H1 (cell line): Measurements from ENCODE around the gene CMKLR1. TPM values are rescaled to one million over a fixed set of nuclear protein-coding genes. Genes with fewer than 3 reads are reported as not detected.
A peak's percentile ranks its signal among the peaks of the same experiment; 100 is the strongest.

Experiments used
- CTCF ChIA-PET: fragments of 300-600 bp; sonication (Branson Sonifier 250); formaldehyde crosslinking; loops from one replicate; lab custom pipeline; 2021; ENCODE audit not compliant: partially characterized antibody; lab: Charles Lee
- POLR2A ChIA-PET: fragments of 300-600 bp; sonication (Branson Sonifier 250); formaldehyde crosslinking; loops from one replicate; lab custom pipeline; 2021; ENCODE audit warnings: inconsistent platforms; ENCODE audit not compliant: partially characterized antibody; lab: Charles Lee
- DNase-seq, 2 experiments: peaks; one replicate each; pipeline versions ENCODE4 v3.0.0 to v3.0.0-alpha.2; 2010 to 2022; ENCODE audit warnings: low spot score in 2 of 2, low read depth in 1 of 2, mixed read lengths in 1 of 2
- FAIRE-seq: peaks from 2 replicates; lab custom pipeline; 2011; peaks lifted over from hg19 to GRCh38; lab: Jason Lieb, UNC
- H2AFZ ChIP-seq: 2 replicates; pipeline ENCODE4 v1.8.1; 2012; ENCODE audit warnings: low read length, inconsistent platforms
- H2AK5ac ChIP-seq: 2 replicates; pipeline ENCODE4 v1.6.1; 2013; ENCODE audit warnings: low read depth, low read length
- H2BK120ac ChIP-seq: replicated peaks from 2 replicates; pipeline ENCODE3; 2013; ENCODE audit warnings: low read depth, low read length, inconsistent platforms
- H2BK12ac ChIP-seq: 2 replicates; pipeline ENCODE4 v1.6.1; 2013; ENCODE audit warnings: low read depth, low read length
- H2BK15ac ChIP-seq: 2 replicates; pipeline ENCODE4 v1.6.1; 2013; ENCODE audit warnings: low read length
- H2BK20ac ChIP-seq: 2 replicates; pipeline ENCODE4 v1.6.1; 2013; ENCODE audit warnings: low read length
- H2BK5ac ChIP-seq: 2 replicates; pipeline ENCODE4 v1.6.1; 2013; ENCODE audit warnings: low read depth, low read length
- H3K14ac ChIP-seq: 2 replicates; pipeline ENCODE4 v1.6.1; 2013; ENCODE audit warnings: inconsistent platforms; ENCODE audit not compliant: insufficient read length
- H3K18ac ChIP-seq: 2 replicates; pipeline ENCODE4 v1.6.1; 2013; ENCODE audit warnings: low read length; ENCODE audit errors: extremely low read depth
- H3K23ac ChIP-seq: 2 replicates; pipeline ENCODE4 v1.6.1; 2013; ENCODE audit warnings: inconsistent platforms; ENCODE audit not compliant: insufficient read length
- H3K23me2 ChIP-seq: 2 replicates; pipeline ENCODE4 v1.6.1; 2013; ENCODE audit warnings: low read depth, low read length
- H3K27ac ChIP-seq: 2 replicates; pipeline ENCODE4 v1.6.1; 2011; ENCODE audit warnings: low read depth, low read length, inconsistent platforms
- H3K27me3 ChIP-seq, 4 experiments: replicated peaks in 1 of 4; 1 replicate in 1 of 4; 2 replicates in 3 of 4; pipeline versions ENCODE4 v1.6.1 to v1.8.1; 2011 to 2013; ENCODE audit warnings: low read length in 3 of 4, mild to moderate bottlenecking in 3 of 4, inconsistent platforms in 2 of 4, mixed read lengths in 2 of 4, moderate library complexity in 1 of 4; ENCODE audit not compliant: control insufficient read depth in 3 of 4, insufficient read depth in 3 of 4; ENCODE audit errors: extremely low read depth in 1 of 4
- H3K36me3 ChIP-seq, 4 experiments: 2 replicates each; pipeline versions ENCODE4 v1.6.1 to v1.8.1; 2011 to 2013; ENCODE audit warnings: mild to moderate bottlenecking in 4 of 4, low read length in 3 of 4, moderate library complexity in 2 of 4, control low read depth in 1 of 4, inconsistent platforms in 1 of 4; ENCODE audit not compliant: insufficient read depth in 4 of 4, control insufficient read depth in 2 of 4
- H3K4ac ChIP-seq: replicated peaks from 2 replicates; pipeline ENCODE3; 2013; ENCODE audit warnings: low read length, low read depth, mixed read lengths, inconsistent platforms; ENCODE audit not compliant: insufficient read length
- H3K4me1 ChIP-seq, 4 experiments: replicated peaks in 1 of 4; 1 replicate in 1 of 4; 2 replicates in 3 of 4; pipeline versions ENCODE4 v1.6.1 to v1.8.1; 2011 to 2013; ENCODE audit warnings: low read length in 3 of 4, inconsistent platforms in 2 of 4, mixed read lengths in 1 of 4; ENCODE audit not compliant: insufficient read depth in 4 of 4, control insufficient read depth in 3 of 4
- H3K4me2 ChIP-seq, 2 experiments: 2 replicates each; pipeline versions ENCODE4 v1.6.1 to v1.8.1; 2011 to 2013; ENCODE audit warnings: low read depth in 2 of 2, low read length in 2 of 2, control low read depth in 1 of 2, inconsistent platforms in 1 of 2, mild to moderate bottlenecking in 1 of 2; ENCODE audit not compliant: insufficient read depth in 1 of 2
- H3K4me3 ChIP-seq, 4 experiments: fragments of 200-600, 300-600 bp in 1 of 4; sonication (generic), shearing (Covaris generic), sonication (Bioruptor Twin) in 1 of 4; 2 replicates each; pipeline versions ENCODE4 v1.5.1 to v1.8.1; 2011 to 2016; ENCODE audit warnings: low read length in 4 of 4, low read depth in 3 of 4, control low read depth in 2 of 4, inconsistent platforms in 2 of 4, mild to moderate bottlenecking in 2 of 4, mixed read lengths in 1 of 4, moderate library complexity in 1 of 4; ENCODE audit not compliant: insufficient read depth in 2 of 4; ENCODE audit errors: extremely low read depth in 1 of 4
- H3K56ac ChIP-seq: replicated peaks from 2 replicates; pipeline ENCODE3; 2013; ENCODE audit warnings: low read depth, mild to moderate bottlenecking, mixed read lengths, low read length, inconsistent platforms; ENCODE audit not compliant: insufficient read length
- H3K79me1 ChIP-seq: 2 replicates; pipeline ENCODE4 v1.6.1; 2013; ENCODE audit warnings: low read depth, low read length, control low read depth
- H3K79me2 ChIP-seq, 2 experiments: 2 replicates each; pipeline versions ENCODE4 v1.6.1 to v1.8.1; 2012 to 2013; ENCODE audit warnings: low read length in 2 of 2, mild to moderate bottlenecking in 2 of 2, inconsistent platforms in 1 of 2; ENCODE audit not compliant: insufficient read depth in 2 of 2, control insufficient read depth in 1 of 2
- H3K9ac ChIP-seq, 4 experiments: replicated peaks in 1 of 4; 1 replicate in 1 of 4; 2 replicates in 3 of 4; pipeline versions ENCODE4 v1.6.1 to v1.8.1; 2011 to 2013; ENCODE audit warnings: low read depth in 3 of 4, low read length in 3 of 4, control low read depth in 2 of 4, mild to moderate bottlenecking in 2 of 4, moderate library complexity in 2 of 4, inconsistent platforms in 1 of 4; ENCODE audit errors: extremely low read depth in 1 of 4
- H3K9me3 ChIP-seq, 2 experiments: 2 replicates each; pipeline versions ENCODE4 v1.6.1 to v1.8.1; 2012 to 2013; ENCODE audit warnings: mild to moderate bottlenecking in 2 of 2, moderate library complexity in 2 of 2, control low read depth in 1 of 2, inconsistent platforms in 1 of 2, low read depth in 1 of 2, low read length in 1 of 2, mixed read lengths in 1 of 2; ENCODE audit not compliant: insufficient read depth in 2 of 2
- H4K20me1 ChIP-seq, 2 experiments: replicated peaks in 1 of 2; 2 replicates each; pipeline versions ENCODE3 to v1.8.1; 2011 to 2013; ENCODE audit warnings: inconsistent platforms in 2 of 2, low read length in 2 of 2, mild to moderate bottlenecking in 1 of 2; ENCODE audit not compliant: insufficient read depth in 2 of 2, control insufficient read depth in 1 of 2
- H4K5ac ChIP-seq: 2 replicates; pipeline ENCODE4 v1.6.1; 2013; ENCODE audit warnings: low read length, low read depth, mixed read lengths, inconsistent platforms; ENCODE audit not compliant: insufficient read length
- H4K8ac ChIP-seq: 2 replicates; pipeline ENCODE4 v1.8.0; 2013; ENCODE audit warnings: mild to moderate bottlenecking, moderate library complexity, low read length, inconsistent platforms; ENCODE audit not compliant: insufficient read depth; ENCODE audit errors: extremely low read depth
- H4K91ac ChIP-seq: replicated peaks from 2 replicates; pipeline ENCODE3; 2013; ENCODE audit warnings: low read length, mixed read lengths, inconsistent platforms; ENCODE audit not compliant: insufficient read length
- ASH2L ChIP-seq: fragments of 200-600, 300-600 bp; sonication (generic); IDR thresholded peaks from one replicate; pipeline ENCODE4 v1.7.1; 2017; ENCODE audit warnings: low read length
- BACH1 ChIP-seq: IDR thresholded peaks from 2 replicates; pipeline ENCODE4 v1.6.1; 2012; ENCODE audit warnings: low read length, improper control_type of control experiment
- KDM1A ChIP-seq: fragments of 200-600, 300-600 bp; sonication (generic); IDR thresholded peaks from 2 replicates; pipeline ENCODE4 v1.7.1; 2016; ENCODE audit warnings: mild to moderate bottlenecking, low read length, borderline replicate concordance
- RAD21 ChIP-seq, 2 experiments: IDR thresholded peaks in 1 of 2; conservative IDR thresholded peaks in 1 of 2; 2 replicates each; pipeline ENCODE4 v1.6.1; 2011; ENCODE audit warnings: low read depth in 2 of 2, low read length in 2 of 2, improper control_type of control experiment in 1 of 2, inconsistent platforms in 1 of 2, mild to moderate bottlenecking in 1 of 2, moderate library complexity in 1 of 2
- RFX5 ChIP-seq: IDR thresholded peaks from 2 replicates; pipeline ENCODE4 v1.6.1; 2011; ENCODE audit warnings: low read depth, low read length, improper control_type of control experiment, borderline replicate concordance
- SP1 ChIP-seq: IDR thresholded peaks from 2 replicates; pipeline ENCODE4 v1.6.1; 2011; ENCODE audit warnings: low read depth, low read length
- SP2 ChIP-seq: IDR thresholded peaks from 2 replicates; pipeline ENCODE4 v1.6.1; 2012; ENCODE audit warnings: mild to moderate bottlenecking, low read length, inconsistent platforms
- SRF ChIP-seq: IDR thresholded peaks from 2 replicates; pipeline ENCODE4 v1.6.1; 2011; ENCODE audit warnings: mild to moderate bottlenecking, low read depth, low read length, moderate library complexity
- YY1 ChIP-seq: IDR thresholded peaks from 2 replicates; pipeline ENCODE4 v1.6.1; 2011; ENCODE audit warnings: low read depth, mild to moderate bottlenecking, low read length
- WGBS, 2 experiments: shearing (Covaris generic) in 1 of 2; methylation state at CpG; one replicate each; pipeline versions ENCODE4 v1.1.6 to v1.1.7; 2013 to 2015; ENCODE audit warnings: low lambda C conversion rate in 2 of 2, mixed read lengths in 2 of 2, inconsistent platforms in 1 of 2, low coverage in 1 of 2, missing lambda C conversion rate in 1 of 2; ENCODE audit not compliant: insufficient replicate concordance in 2 of 2, insufficient coverage in 1 of 2, insufficient read length in 1 of 2; ENCODE audit errors: extremely low coverage in 1 of 2, missing lambda C conversion rate in 1 of 2; 5-methylcytosine and 5-hydroxymethylcytosine counted together
- polyA plus RNA-seq, 7 experiments: library from polyadenylated mRNA; depleted of rRNA in 3 of 7; stranded (reverse) in 5 of 7; unstranded in 2 of 7; fragments of >200 nt in 5 of 7; fragments of 200-250 nt in 2 of 7; gene quantifications; 1 replicate in 5 of 7; 2 replicates in 1 of 7; 4 replicates in 1 of 7; pipeline versions ENCODE4 v1.2.1 to v1.2.3, GENCODE V29; 2011 to 2013; ENCODE audit warnings: missing spikeins in 2 of 7, mixed read lengths in 2 of 7
- total RNA-seq: library from RNA; stranded (reverse); fragmentation: NEBNext Ultra II Directional; extraction: Animal tissue kit (Norgen Biotek cat#: 25700); gene quantifications from 2 replicates; pipeline ENCODE4 v1.2.1, GENCODE V29; 2021
- TF ChIP-seq, protein P1 (sequence below): IDR thresholded peaks from 2 replicates; pipeline ENCODE4 v1.6.1; 2011; ENCODE audit warnings: low read length, improper control_type of control experiment

Gene CMKLR1
- total and polyA plus RNA-seq, 2 of the 8 experiments (the other 6 are each of a cell fraction or from before 2014, with no cell fraction given), result 2.1 to 2.8 TPM

DNA sequence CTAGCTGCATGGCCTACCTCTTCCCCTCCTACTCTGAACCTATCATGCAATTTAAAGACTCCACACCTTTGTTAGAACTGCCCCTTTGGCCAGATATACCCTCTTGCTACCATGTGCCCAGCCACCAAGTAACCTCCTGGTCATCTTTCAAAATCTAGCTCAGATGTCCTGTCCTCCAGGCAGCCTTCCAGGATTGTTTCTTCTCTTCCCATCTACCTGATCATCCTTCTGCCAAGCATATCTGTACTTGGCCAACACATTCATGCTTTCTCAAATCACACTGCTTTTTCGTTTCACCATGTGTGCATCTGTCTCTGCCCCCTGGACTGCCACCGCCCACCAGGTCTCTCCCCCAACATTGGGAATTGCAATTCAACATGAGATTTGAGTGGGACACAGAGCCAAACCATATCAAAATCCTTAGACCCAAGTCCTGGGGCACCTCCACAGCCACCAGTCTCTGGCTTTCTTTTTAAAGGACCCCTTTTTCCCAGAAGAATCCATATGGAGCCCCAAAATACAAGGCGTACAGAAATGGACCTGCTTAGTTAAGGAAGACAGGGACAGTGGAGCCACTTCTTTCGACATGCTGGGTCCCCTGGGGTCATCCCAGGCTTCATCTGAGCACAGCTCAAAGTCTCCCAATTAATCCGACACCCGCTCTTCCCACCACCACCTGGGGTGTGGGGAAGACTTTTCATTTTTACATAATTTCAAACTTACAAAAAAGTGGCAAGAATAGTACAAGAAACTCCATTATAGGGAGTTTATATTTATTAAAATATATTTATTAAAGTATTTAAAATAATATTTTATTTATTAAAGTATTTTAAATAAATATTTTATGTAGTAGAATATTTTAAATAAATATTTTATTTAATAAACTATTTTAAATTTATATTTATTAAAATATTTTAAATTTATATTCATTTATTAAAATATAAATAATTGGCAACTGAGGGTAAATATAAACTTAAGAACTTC, 7.9 kb upstream of the CMKLR1 start:
- Histone ChIP-seq H3K4me2 (no peak overlapping the region), H3K79me1 (no peaks in the 10 kb centered on the region), H3K36me3 (peaks cover 0 to 3% (median 0%) of the 10 kb centered on the region in 4 experiments; a peak in 1 of 8 replicates), H3K9ac (no peak overlapping the region), H2BK20ac (0 out of 2 replicates have a peak overlapping the region, but pooled peaks have one; percentile 61), H4K8ac (no peak overlapping the region), H2AFZ (peak overlapping the region; percentile 60), H3K4ac (no peak overlapping the region), H3K4me1 (peaks cover 0 to 4% (median 0%) of the 10 kb centered on the region in 4 experiments; a peak in 1 of 7 replicates), H3K79me2 (no peaks in the 10 kb centered on the region), H3K23ac (no peak overlapping the region), H3K27me3 (no peaks in the 10 kb centered on the region), H4K5ac (no peak overlapping the region), H2BK12ac (peak overlapping the region; percentile 43; the same call in 1 of the 2 replicates), H3K4me3 (no peak overlapping the region), H3K23me2 (no peaks in the 10 kb centered on the region), H3K9me3 (no peaks in the 10 kb centered on the region), H2BK120ac (no peak overlapping the region), H3K14ac (no peak overlapping the region), H3K27ac (no peak overlapping the region), H2BK15ac (no peak overlapping the region), H2AK5ac (0 out of 2 replicates have a peak overlapping the region, but pooled peaks have one; percentile 53), H4K20me1 (no peaks in the 10 kb centered on the region), H3K18ac (no peak overlapping the region; the same call in 1 of the 2 replicates), H3K56ac (no peak overlapping the region), H4K91ac (no peak overlapping the region), H2BK5ac (no peak overlapping the region)
- FAIRE-seq (no peak), DNase-seq (no peak)
- TF ChIP-seq SRF (no peak), SP2 (no peak), RAD21 (IDR thresholded peaks at IDR 0.05 in 1 of 2, conservative IDR thresholded peaks at IDR 0.05 in 1 of 2; ENCODE audit: low read depth in 2 of 2, low read length in 2 of 2) (no peak), KDM1A (no peak), RFX5 (no peak), BACH1 (no peak), YY1 (no peak), ASH2L (no peak), SP1 (no peak)
- TF ChIP-seq, protein P1, sequence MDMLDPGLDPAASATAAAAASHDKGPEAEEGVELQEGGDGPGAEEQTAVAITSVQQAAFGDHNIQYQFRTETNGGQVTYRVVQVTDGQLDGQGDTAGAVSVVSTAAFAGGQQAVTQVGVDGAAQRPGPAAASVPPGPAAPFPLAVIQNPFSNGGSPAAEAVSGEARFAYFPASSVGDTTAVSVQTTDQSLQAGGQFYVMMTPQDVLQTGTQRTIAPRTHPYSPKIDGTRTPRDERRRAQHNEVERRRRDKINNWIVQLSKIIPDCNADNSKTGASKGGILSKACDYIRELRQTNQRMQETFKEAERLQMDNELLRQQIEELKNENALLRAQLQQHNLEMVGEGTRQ, result no peak
- ChIA-PET POLR2A (no interaction called here), CTCF (interaction anchor here (1.4 to 1.9 kb wide), 2 partner anchors 9 to 23 kb away, joined by 5 to 6 read pairs; no protein-coding TSS in a partner anchor)
- 91% methylated on average over 6 of the region's 6 CpGs; no CpG with 5 or more reads in 1 of the 2 experiments for WGBS, 2 experiments
